Gastrocnemius medialis (tissue), 4 donors: ENCODE data around the gene BRI3.

Experiments used
- CTCF ChIP-seq, 5 experiments: fragments of 450-650 bp in 3 of 5; fragments of 200-600 bp in 2 of 5; sonication (generic) in 2 of 5; IDR thresholded peaks in 4 of 5; conservative IDR thresholded peaks in 1 of 5; 1 replicate in 4 of 5; 2 replicates in 1 of 5; pipeline ENCODE4 v1.5.1; 2016 to 2019; ENCODE audit warnings: antibody characterized with exemption in 5 of 5, mild to moderate bottlenecking in 3 of 5, moderate library complexity in 3 of 5
- POLR2A ChIP-seq, 2 donors: fragments of 450-650 bp; IDR thresholded peaks; one replicate each; pipeline ENCODE4 v1.6.1; 2017; ENCODE audit warnings: antibody characterized with exemption in 2 of 2, mild to moderate bottlenecking in 2 of 2, moderate library complexity in 2 of 2

GRCh38 chr7:98338441-98338840, 57.0 kb downstream of the BRI3 start:
- TF ChIP-seq CTCF (IDR thresholded peaks at IDR 0.05 in 4 of 5, conservative IDR thresholded peaks at IDR 0.05 in 1 of 5) (no peak), POLR2A (IDR thresholded peaks at IDR 0.05) (no peak)
